ENCODE data around the gene RXRA.

GRCh38 chr9:134403682-134404301 lies 77.5 kb downstream of the RXRA start:
- TF ChIP-seq CTCF (IDR thresholded peaks at IDR 0.05) (no peak), POLR2A (IDR thresholded peaks at IDR 0.05) (no peak), POLR2AphosphoS5 (IDR thresholded peaks at IDR 0.05) (no peak), EP300 (IDR thresholded peaks at IDR 0.05; ENCODE audit: low read depth) (no peak)

Data from transverse colon (tissue), 4 donors.